H9 (cell line): ENCODE results near the gene ADAMTSL5. TPM values are rescaled to one million over a fixed set of nuclear protein-coding genes. Genes with fewer than 3 reads are reported as not detected.

Experiments used
- DNase-seq: peaks from one replicate; pipeline ENCODE4 v3.0.0-alpha.2; 2017
- H2AFZ ChIP-seq: one replicate; pipeline ENCODE4 v1.6.1; 2013; ENCODE audit warnings: mild to moderate bottlenecking, low read length, control low read depth, moderate library complexity
- H2AK5ac ChIP-seq: 2 replicates; pipeline ENCODE4 v1.6.1; 2013; ENCODE audit warnings: low read length, control low read depth, mixed read lengths; ENCODE audit not compliant: insufficient read length
- H2BK120ac ChIP-seq: one replicate; pipeline ENCODE4 v1.6.1; 2013; ENCODE audit warnings: low read depth, mild to moderate bottlenecking, low read length, control low read depth, inconsistent platforms; ENCODE audit not compliant: poor library complexity, severe bottlenecking
- H2BK12ac ChIP-seq: 2 replicates; pipeline ENCODE4 v1.6.1; 2013; ENCODE audit warnings: low read length, control low read depth, mixed read lengths, low read depth; ENCODE audit not compliant: insufficient read length
- H2BK15ac ChIP-seq: 2 replicates; pipeline ENCODE4 v1.6.1; 2013; ENCODE audit warnings: low read depth, low read length, control low read depth
- H2BK20ac ChIP-seq: one replicate; pipeline ENCODE4 v1.6.1; 2013; ENCODE audit warnings: low read depth, mild to moderate bottlenecking, low read length, control low read depth, inconsistent platforms; ENCODE audit not compliant: poor library complexity, severe bottlenecking
- H2BK5ac ChIP-seq: 2 replicates; pipeline ENCODE4 v1.6.1; 2013; ENCODE audit warnings: low read length, control low read depth, mixed read lengths; ENCODE audit not compliant: insufficient read length
- H3K14ac ChIP-seq: 2 replicates; pipeline ENCODE4 v1.6.1; 2013; ENCODE audit warnings: low read length, control low read depth; ENCODE audit not compliant: insufficient read depth
- H3K18ac ChIP-seq: 2 replicates; pipeline ENCODE4 v1.6.1; 2013; ENCODE audit warnings: low read depth, mild to moderate bottlenecking, mixed read lengths, low read length, control low read depth; ENCODE audit not compliant: insufficient read length
- H3K23ac ChIP-seq: 2 replicates; pipeline ENCODE4 v1.6.1; 2013; ENCODE audit warnings: low read length, control low read depth, mixed read lengths, low read depth; ENCODE audit not compliant: insufficient read length
- H3K23me2 ChIP-seq: 2 replicates; pipeline ENCODE4 v1.6.1; 2013; ENCODE audit warnings: low read depth, mild to moderate bottlenecking, mixed read lengths, low read length, control low read depth; ENCODE audit not compliant: insufficient read length, poor library complexity, severe bottlenecking
- H3K27ac ChIP-seq: 2 replicates; pipeline ENCODE4 v1.5.1; 2013; ENCODE audit warnings: low read length, control low read depth, mixed read lengths, low read depth; ENCODE audit not compliant: insufficient read length
- H3K27me3 ChIP-seq: 2 replicates; pipeline ENCODE4 v1.6.1; 2013; ENCODE audit warnings: low read length, control low read depth, inconsistent platforms; ENCODE audit not compliant: insufficient read depth
- H3K4ac ChIP-seq: 2 replicates; pipeline ENCODE4 v1.6.1; 2013; ENCODE audit warnings: low read depth, mild to moderate bottlenecking, control low read depth, inconsistent platforms, low read length, moderate library complexity
- H3K4me1 ChIP-seq: 2 replicates; pipeline ENCODE4 v1.6.1; 2013; ENCODE audit warnings: low read length, control low read depth, inconsistent platforms; ENCODE audit not compliant: insufficient read depth
- H3K4me2 ChIP-seq: 2 replicates; pipeline ENCODE4 v1.6.1; 2013; ENCODE audit warnings: low read length, control low read depth, mixed read lengths; ENCODE audit not compliant: insufficient read length, insufficient read depth
- H3K56ac ChIP-seq: 2 replicates; pipeline ENCODE4 v1.6.1; 2013; ENCODE audit warnings: low read depth, mild to moderate bottlenecking, mixed read lengths, low read length, control low read depth; ENCODE audit not compliant: insufficient read length
- H3K79me1 ChIP-seq: 2 replicates; pipeline ENCODE4 v1.6.1; 2013; ENCODE audit warnings: low read depth, mild to moderate bottlenecking, moderate library complexity, low read length, control low read depth, inconsistent platforms; ENCODE audit not compliant: insufficient read depth, poor library complexity, severe bottlenecking
- H3K79me2 ChIP-seq: 2 replicates; pipeline ENCODE4 v1.6.1; 2013; ENCODE audit warnings: low read length, control low read depth, inconsistent platforms; ENCODE audit not compliant: insufficient read depth
- H3K9ac ChIP-seq: 2 replicates; pipeline ENCODE4 v1.6.1; 2013; ENCODE audit warnings: low read length, control low read depth, mixed read lengths; ENCODE audit not compliant: insufficient read length; ENCODE audit errors: extremely low read depth
- H3K9me3 ChIP-seq: one replicate; pipeline ENCODE4 v1.6.1; 2013; ENCODE audit warnings: low read depth, low read length, inconsistent platforms; ENCODE audit not compliant: control insufficient read depth
- H3T11ph ChIP-seq: one replicate; pipeline ENCODE4 v1.6.1; 2013; ENCODE audit warnings: mild to moderate bottlenecking, low read length, control low read depth, inconsistent platforms
- H4K20me1 ChIP-seq: one replicate; pipeline ENCODE4 v1.6.1; 2013; ENCODE audit not compliant: control insufficient read depth, insufficient read length, insufficient read depth
- H4K5ac ChIP-seq: 2 replicates; pipeline ENCODE4 v1.6.1; 2013; ENCODE audit warnings: low read depth, mild to moderate bottlenecking, mixed read lengths, low read length, control low read depth; ENCODE audit not compliant: insufficient read length
- H4K8ac ChIP-seq: replicated peaks from 2 replicates; pipeline ENCODE4 v1.6.1; 2013; ENCODE audit warnings: low read length, control low read depth, mixed read lengths, low read depth; ENCODE audit not compliant: insufficient read length
- H4K91ac ChIP-seq: 2 replicates; pipeline ENCODE4 v1.6.1; 2013; ENCODE audit warnings: low read depth, mild to moderate bottlenecking, moderate library complexity, mixed read lengths, low read length, control low read depth; ENCODE audit not compliant: insufficient read length
- H3K27ac Mint-ChIP-seq, 3 experiments: 2 replicates in 2 of 3; 3 replicates in 1 of 3; pipeline ENCODE4 v1.8.0; 2020 to 2021; ENCODE audit warnings: mixed read lengths in 3 of 3, mild to moderate bottlenecking in 1 of 3, moderate library complexity in 1 of 3
- H3K27me3 Mint-ChIP-seq: 2 replicates; pipeline ENCODE4 v1.8.0; 2021; ENCODE audit warnings: low read depth, mild to moderate bottlenecking, moderate library complexity, mixed read lengths
- H3K36me3 Mint-ChIP-seq, 3 experiments: 2 replicates in 2 of 3; 3 replicates in 1 of 3; pipeline ENCODE4 v1.8.0; 2020 to 2021; ENCODE audit warnings: low read depth in 3 of 3, mixed read lengths in 3 of 3; ENCODE audit not compliant: insufficient read depth in 1 of 3
- H3K4me1 Mint-ChIP-seq, 2 experiments: 2 replicates each; pipeline ENCODE4 v1.8.0; 2020; ENCODE audit warnings: mixed read lengths in 2 of 2
- H3K4me3 Mint-ChIP-seq, 2 experiments: 2 replicates in 1 of 2; 3 replicates in 1 of 2; pipeline ENCODE4 v1.8.0; 2020 to 2021; ENCODE audit warnings: mild to moderate bottlenecking in 2 of 2, mixed read lengths in 2 of 2, moderate library complexity in 1 of 2
- H3K9me3 Mint-ChIP-seq, 2 experiments: 2 replicates in 1 of 2; 3 replicates in 1 of 2; pipeline ENCODE4 v1.8.0; 2020; ENCODE audit warnings: mild to moderate bottlenecking in 2 of 2, mixed read lengths in 2 of 2, moderate library complexity in 1 of 2
- WGBS: extraction: QIAGEN DNeasy Blood & Tissue Kit; methylation state at CpG from one replicate; pipeline ENCODE4 v1.1.7; 2013; ENCODE audit warnings: missing lambda C conversion rate, low lambda C conversion rate, mixed read lengths; ENCODE audit not compliant: insufficient read length; ENCODE audit errors: extremely low coverage; 5-methylcytosine and 5-hydroxymethylcytosine counted together
- total RNA-seq: library from RNA; stranded (reverse); gene quantifications from 2 replicates; pipeline ENCODE4 v1.2.1, GENCODE V29; 2021
- TF ChIP-seq, protein P1 (sequence below): fragments of 200-600 bp; sonication (generic); conservative IDR thresholded peaks from 3 replicates; pipeline ENCODE4 v1.8.0; 2021; ENCODE audit warnings: antibody characterized with exemption, mild to moderate bottlenecking

Gene ADAMTSL5
- total RNA-seq, 1 experiment from 2014 or later = 1.5 TPM

DNA sequence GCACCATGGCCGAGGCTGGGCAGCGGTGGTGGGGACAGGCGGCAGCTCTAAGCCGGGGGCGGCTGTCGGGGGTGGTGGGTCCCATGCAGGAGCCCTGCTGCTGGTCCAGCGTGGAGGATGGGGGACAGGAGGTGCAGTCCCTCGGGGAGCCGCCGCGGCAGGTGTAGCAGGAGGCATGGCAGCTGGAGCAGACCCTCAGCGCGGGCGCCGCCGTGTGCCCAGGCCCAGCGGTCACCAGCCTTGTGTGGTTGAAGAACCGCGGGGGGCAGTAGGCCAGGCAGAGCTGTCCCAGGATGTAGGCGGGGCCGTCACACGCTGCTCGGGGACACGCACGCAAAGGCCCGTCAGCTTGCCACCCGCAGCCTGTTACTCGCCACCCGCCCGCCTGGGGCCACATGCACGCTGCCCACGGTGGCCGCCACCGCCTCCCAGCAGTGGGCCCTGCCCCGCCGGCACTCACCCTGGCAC, 30.9 kb downstream of the ADAMTSL5 start:
- H3K4me3 Mint-ChIP-seq = no peak overlapping the region
- H3K23ac ChIP-seq = no peak overlapping the region
- WGBS = no CpG with 5 or more reads among the region's 36 CpGs
- H4K91ac ChIP-seq = no peak overlapping the region
- H3K56ac ChIP-seq = no peak overlapping the region
- no peaks in the 10 kb centered on the region for H4K20me1 ChIP-seq
- no peak overlapping the region for H4K8ac ChIP-seq
- no peaks in the 10 kb centered on the region for H3K4me1 ChIP-seq
- no peaks in the 10 kb centered on the region for H3K9me3 ChIP-seq
- H2BK5ac ChIP-seq = no peak overlapping the region
- no peak overlapping the region for H2BK12ac ChIP-seq
- H3K14ac ChIP-seq = no peak overlapping the region; the same call in 1 of the 2 replicates
- no peak overlapping the region for H3K27ac ChIP-seq
- no peak overlapping the region for H2AFZ ChIP-seq
- H3K36me3 Mint-ChIP-seq = peaks cover 5 to 10% (median 7%) of the 10 kb centered on the region in 3 experiments; a peak in 6 of 7 replicates
- H4K5ac ChIP-seq = no peak overlapping the region
- H3K79me2 ChIP-seq = no peaks in the 10 kb centered on the region
- H2BK120ac ChIP-seq = no peak overlapping the region
- no peaks in the 10 kb centered on the region for H3K27me3 ChIP-seq
- no peak overlapping the region for H2BK15ac ChIP-seq
- H3K18ac ChIP-seq = no peak overlapping the region
- H3K9ac ChIP-seq = no peak overlapping the region
- no peak overlapping the region for H2BK20ac ChIP-seq
- no peaks in the 10 kb centered on the region; the same call in 1 of the 2 replicates for H3K27me3 Mint-ChIP-seq
- H3K4me2 ChIP-seq = no peak overlapping the region
- H3K4me1 Mint-ChIP-seq = peaks cover 0 to 9% of the 10 kb centered on the region in 2 experiments; a peak in 2 of 4 replicates
- no peak overlapping the region for H3K27ac Mint-ChIP-seq
- DNase-seq = no peak
- H3T11ph ChIP-seq = no peak overlapping the region
- no peak overlapping the region for H3K4ac ChIP-seq
- no peaks in the 10 kb centered on the region for H3K79me1 ChIP-seq
- TF ChIP-seq, protein P1, sequence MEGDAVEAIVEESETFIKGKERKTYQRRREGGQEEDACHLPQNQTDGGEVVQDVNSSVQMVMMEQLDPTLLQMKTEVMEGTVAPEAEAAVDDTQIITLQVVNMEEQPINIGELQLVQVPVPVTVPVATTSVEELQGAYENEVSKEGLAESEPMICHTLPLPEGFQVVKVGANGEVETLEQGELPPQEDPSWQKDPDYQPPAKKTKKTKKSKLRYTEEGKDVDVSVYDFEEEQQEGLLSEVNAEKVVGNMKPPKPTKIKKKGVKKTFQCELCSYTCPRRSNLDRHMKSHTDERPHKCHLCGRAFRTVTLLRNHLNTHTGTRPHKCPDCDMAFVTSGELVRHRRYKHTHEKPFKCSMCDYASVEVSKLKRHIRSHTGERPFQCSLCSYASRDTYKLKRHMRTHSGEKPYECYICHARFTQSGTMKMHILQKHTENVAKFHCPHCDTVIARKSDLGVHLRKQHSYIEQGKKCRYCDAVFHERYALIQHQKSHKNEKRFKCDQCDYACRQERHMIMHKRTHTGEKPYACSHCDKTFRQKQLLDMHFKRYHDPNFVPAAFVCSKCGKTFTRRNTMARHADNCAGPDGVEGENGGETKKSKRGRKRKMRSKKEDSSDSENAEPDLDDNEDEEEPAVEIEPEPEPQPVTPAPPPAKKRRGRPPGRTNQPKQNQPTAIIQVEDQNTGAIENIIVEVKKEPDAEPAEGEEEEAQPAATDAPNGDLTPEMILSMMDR = no peak
- peaks cover 3% of the 10 kb centered on the region for H3K23me2 ChIP-seq
- no peak overlapping the region for H2AK5ac ChIP-seq
- no peaks in the 10 kb centered on the region for H3K9me3 Mint-ChIP-seq
